Mucosa of rectum (tissue), 2 donors: ENCODE measurements around the gene SH3BGRL3.
"Not testable (repeated sequence)": the region's sequence is repeated elsewhere in the genome, so short reads cannot be mapped to it uniquely, and the experiment has no call there.

ENCODE experiments used
- H3K27ac ChIP-seq, 2 donors: one replicate each; pipeline ENCODE4 v1.7.0; 2013; ENCODE audit warnings: inconsistent platforms in 2 of 2, low read depth in 2 of 2, low read length in 2 of 2
- H3K27me3 ChIP-seq, 2 donors: one replicate each; pipeline ENCODE4 v1.7.0; 2013; ENCODE audit warnings: low read length in 2 of 2; ENCODE audit not compliant: control insufficient read depth in 2 of 2, insufficient read depth in 2 of 2
- H3K36me3 ChIP-seq, 2 donors: one replicate each; pipeline ENCODE4 v1.7.0; 2013; ENCODE audit warnings: low read length in 2 of 2; ENCODE audit not compliant: control insufficient read depth in 2 of 2, insufficient read depth in 2 of 2
- H3K4me1 ChIP-seq, 2 donors: one replicate each; pipeline ENCODE4 v1.7.0; 2013; ENCODE audit warnings: low read length in 2 of 2, mild to moderate bottlenecking in 1 of 2; ENCODE audit not compliant: control insufficient read depth in 2 of 2, insufficient read depth in 2 of 2
- H3K4me3 ChIP-seq, 2 donors: one replicate each; pipeline ENCODE4 v1.7.0; 2013; ENCODE audit warnings: low read length in 2 of 2
- H3K9ac ChIP-seq, 2 donors: one replicate each; pipeline ENCODE4 v1.7.0; 2013; ENCODE audit warnings: low read length in 2 of 2, low read depth in 1 of 2, mild to moderate bottlenecking in 1 of 2
- H3K9me3 ChIP-seq, 2 donors: one replicate each; pipeline ENCODE4 v1.7.0; 2013; ENCODE audit warnings: low read length in 2 of 2; ENCODE audit not compliant: control insufficient read depth in 2 of 2
- donor health status: healthy.
- donor health status: Normal muscosa, but diverticular disease.

Gene SH3BGRL3

DNA sequence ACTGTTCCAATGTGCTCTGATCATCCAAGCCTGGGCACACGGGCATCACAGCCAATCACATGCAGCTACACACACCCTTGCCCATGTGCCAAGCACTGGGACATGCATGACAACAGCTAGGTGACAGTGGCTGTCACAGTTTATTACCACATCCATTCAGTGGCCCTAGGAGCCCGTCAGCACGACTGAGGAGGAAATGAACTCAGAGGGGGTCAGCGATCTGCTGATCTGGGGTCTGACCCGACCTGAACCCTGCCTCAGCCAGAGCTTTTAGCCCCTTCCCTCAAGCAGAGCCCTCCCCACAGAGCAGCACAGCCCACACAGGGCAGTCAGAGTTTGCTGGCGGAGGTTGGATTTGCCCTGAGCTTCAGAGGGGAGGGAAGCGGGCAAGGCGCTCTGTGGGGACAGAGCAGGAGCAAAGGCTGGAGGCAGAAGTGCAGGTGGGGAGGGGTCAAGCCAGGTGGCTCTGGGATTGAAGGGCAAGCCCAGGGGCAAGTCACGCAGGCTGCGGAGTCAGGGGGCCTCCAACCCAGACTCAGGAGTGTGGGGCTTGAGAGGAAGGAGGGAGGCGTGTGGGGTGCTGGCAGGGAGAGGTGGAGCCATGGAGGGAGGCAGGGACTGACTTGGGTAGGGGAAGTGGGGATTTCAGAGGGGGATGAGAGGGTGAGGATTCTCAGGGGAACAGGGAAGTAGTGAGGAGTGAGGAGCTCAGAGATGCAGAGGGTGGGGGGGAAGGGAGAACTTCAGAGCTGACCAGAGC lies 10.4 kb downstream of the SH3BGRL3 start:
- Histone ChIP-seq H3K4me3 (no peak overlapping the region), H3K36me3 (no peaks in the 10 kb centered on the region), H3K4me1 (peaks cover 35 to 53% of the 10 kb centered on the region in 2 donors), H3K9me3 (no peaks in the 10 kb centered on the region), H3K9ac (peak overlapping the region in 1 of 2 donors; percentile 1), H3K27me3 (no peaks in the 10 kb centered on the region), H3K27ac (peak overlapping the region; percentile 45 to 85)

DNA sequence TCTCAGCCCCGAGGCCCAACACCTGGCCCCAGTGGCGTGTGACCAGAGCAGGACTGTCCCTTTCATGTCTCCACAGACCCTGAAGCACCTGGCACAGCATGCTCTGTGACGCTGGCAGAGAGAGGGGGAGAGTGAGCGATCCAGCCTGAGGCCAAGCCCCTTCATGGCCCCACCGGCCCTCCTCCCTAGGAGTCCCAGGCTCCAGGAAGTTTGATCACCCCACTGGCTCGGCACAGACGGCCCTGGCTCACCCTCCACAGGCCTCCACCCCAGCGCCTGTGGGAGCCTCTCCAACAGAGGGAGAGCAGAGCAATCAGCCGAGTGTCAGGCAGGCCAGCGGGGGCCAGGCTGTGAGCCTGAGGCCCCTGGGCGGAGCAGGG lies 11.0 kb downstream of the SH3BGRL3 start:
- peaks cover 32 to 47% of the 10 kb centered on the region in 2 donors for H3K4me1 ChIP-seq
- no peak overlapping the region for H3K4me3 ChIP-seq
- no peaks in the 10 kb centered on the region for H3K27me3 ChIP-seq
- no peaks in the 10 kb centered on the region for H3K9me3 ChIP-seq
- H3K36me3 ChIP-seq, result no peaks in the 10 kb centered on the region
- H3K9ac ChIP-seq, result no peak overlapping the region
- peak overlapping the region; percentile 28 to 85 for H3K27ac ChIP-seq

GRCh38 chr1:26291433-26291832 lies 11.5 kb downstream of the SH3BGRL3 start:
- Histone ChIP-seq H3K27me3 (no peaks in the 10 kb centered on the region), H3K27ac (peak overlapping the region; percentile 28 to 85), H3K36me3 (no peaks in the 10 kb centered on the region), H3K4me1 (peaks cover 32 to 43% of the 10 kb centered on the region in 2 donors), H3K4me3 (no peak overlapping the region), H3K9ac (no peak overlapping the region), H3K9me3 (no peaks in the 10 kb centered on the region)

GRCh38 chr1:26291939-26292338 lies 12.1 kb downstream of the SH3BGRL3 start:
- no peak overlapping the region for H3K9ac ChIP-seq
- H3K4me1 ChIP-seq, result peaks cover 31 to 42% of the 10 kb centered on the region in 2 donors
- peak overlapping the region in 1 of 2 donors; percentile 85 for H3K27ac ChIP-seq
- H3K9me3 ChIP-seq, result no peaks in the 10 kb centered on the region
- H3K4me3 ChIP-seq, result no peak overlapping the region
- H3K36me3 ChIP-seq, result no peaks in the 10 kb centered on the region
- no peaks in the 10 kb centered on the region for H3K27me3 ChIP-seq

- peaks cover 27 to 38% of the 10 kb centered on the region in 2 donors for H3K4me1 ChIP-seq
- not testable (repeated sequence) for H3K9me3 ChIP-seq, H3K36me3 ChIP-seq, H3K4me3 ChIP-seq, H3K27me3 ChIP-seq, H3K27ac ChIP-seq, H3K9ac ChIP-seq
Measured at GRCh38 chr1:26292735-26293134, 12.8 kb downstream of the SH3BGRL3 start.

GRCh38 chr1:26293911-26294463 lies 14.1 kb downstream of the SH3BGRL3 start:
- no peak overlapping the region for H3K9ac ChIP-seq
- no peak overlapping the region for H3K27ac ChIP-seq
- H3K27me3 ChIP-seq, result no peaks in the 10 kb centered on the region
- peaks cover 17 to 26% of the 10 kb centered on the region in 2 donors for H3K4me1 ChIP-seq
- no peaks in the 10 kb centered on the region for H3K36me3 ChIP-seq
- no peak overlapping the region for H3K4me3 ChIP-seq
- H3K9me3 ChIP-seq, result no peaks in the 10 kb centered on the region

DNA sequence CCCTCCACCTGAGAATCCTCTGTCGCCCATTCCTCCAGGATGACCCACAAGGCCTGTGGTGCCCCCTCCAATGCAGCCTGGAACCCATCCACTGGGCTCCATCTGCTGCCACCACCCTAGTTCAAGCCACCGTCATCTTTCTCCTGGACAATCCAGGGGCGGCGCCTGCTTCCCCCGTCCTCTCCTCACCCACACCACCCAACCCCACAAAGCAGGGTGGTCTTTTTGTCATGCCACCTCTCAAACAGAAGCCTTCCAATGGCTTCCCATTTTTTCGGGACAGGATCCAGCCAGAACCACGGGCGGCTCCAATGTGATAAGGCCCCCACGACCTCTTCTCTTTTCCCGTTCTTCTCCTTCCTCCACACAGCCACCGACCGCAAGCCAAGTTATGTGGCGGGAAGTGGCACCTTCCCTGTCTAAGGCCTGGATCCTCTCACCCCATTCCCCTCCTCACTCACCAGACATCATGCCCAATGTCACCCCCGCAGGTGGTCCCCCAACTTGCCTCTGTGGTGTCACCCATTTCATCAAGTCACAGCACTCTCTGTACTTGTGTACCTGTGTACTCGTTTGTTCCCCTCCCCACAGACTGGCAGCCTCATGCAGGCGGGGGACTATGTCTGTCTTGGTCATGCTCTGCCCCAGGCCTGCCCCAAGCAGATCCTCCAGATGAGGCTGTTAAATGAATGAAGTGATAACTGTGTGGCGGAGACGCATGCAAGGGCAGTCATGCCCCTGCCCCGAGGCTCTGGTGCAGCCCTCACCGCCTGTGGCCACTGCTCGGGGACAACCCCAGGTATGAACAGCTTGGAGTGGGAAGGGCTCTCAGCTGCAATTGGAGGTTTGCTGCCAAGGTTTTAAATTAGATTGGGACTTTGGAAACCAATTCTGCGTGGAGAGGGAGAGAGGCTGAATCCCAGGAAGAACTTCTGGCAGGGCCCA lies 15.6 kb downstream of the SH3BGRL3 start:
- Histone ChIP-seq H3K27me3 (no peaks in the 10 kb centered on the region), H3K4me1 (peaks cover 4 to 11% of the 10 kb centered on the region in 2 donors), H3K9me3 (no peaks in the 10 kb centered on the region), H3K4me3 (no peak overlapping the region), H3K9ac (no peak overlapping the region), H3K27ac (no peak overlapping the region), H3K36me3 (no peaks in the 10 kb centered on the region)

- Histone ChIP-seq H3K4me3 (no peak overlapping the region), H3K36me3 (no peaks in the 10 kb centered on the region), H3K9me3 (no peaks in the 10 kb centered on the region), H3K27me3 (no peaks in the 10 kb centered on the region), H3K9ac (no peak overlapping the region), H3K27ac (no peak overlapping the region), H3K4me1 (peaks cover 0 to 6% of the 10 kb centered on the region in 2 donors)
Measured at GRCh38 chr1:26296340-26297056, 16.6 kb downstream of the SH3BGRL3 start.

- H3K9me3 ChIP-seq, result no peaks in the 10 kb centered on the region
- H3K4me3 ChIP-seq, result no peak overlapping the region
- H3K27me3 ChIP-seq, result no peaks in the 10 kb centered on the region
- H3K9ac ChIP-seq, result no peak overlapping the region
- H3K27ac ChIP-seq, result no peak overlapping the region
- H3K36me3 ChIP-seq, result no peaks in the 10 kb centered on the region
- H3K4me1 ChIP-seq, result peaks cover 0 to 2% of the 10 kb centered on the region in 2 donors
Measured at GRCh38 chr1:26297057-26297790, 17.3 kb downstream of the SH3BGRL3 start.
